Fibroblast of skin of right quadriceps (primary cell): ENCODE data around the gene DPY19L3.

Source experiments
- DNase-seq: peaks from one replicate; pipeline ENCODE4 v3.0.0-alpha.2; 2013

Gene DPY19L3

GRCh38 chr19:32530773-32531172, 125.2 kb downstream of the DPY19L3 start:
- no peak for DNase-seq

GRCh38 chr19:32532233-32532632, 126.7 kb downstream of the DPY19L3 start:
- DNase-seq = no peak
